Upper lobe of left lung (tissue), 4 donors: ENCODE measurements around the gene GALK2.
A peak's percentile ranks its signal among the peaks of the same experiment; 100 is the strongest.

Experiments used
- EP300 ChIP-seq, 4 donors: sonication (generic); formaldehyde crosslinking; IDR thresholded peaks; one replicate each; pipeline ENCODE4 v1.5.1; 2017; ENCODE audit warnings: antibody characterized with exemption in 4 of 4, control low read depth in 2 of 4
- POLR2A ChIP-seq, 4 donors: fragments of 450-650 bp; IDR thresholded peaks; one replicate each; pipeline ENCODE4 v1.5.1; 2016 to 2017; ENCODE audit warnings: antibody characterized with exemption in 4 of 4, mild to moderate bottlenecking in 2 of 4
- TF ChIP-seq, protein P1 (sequence below), 6 experiments: fragments of 450-650 bp in 4 of 6; fragments of 200-600 bp in 2 of 6; sonication (generic) in 2 of 6; IDR thresholded peaks; one replicate each; pipeline ENCODE4 v1.5.1; 2016 to 2019; ENCODE audit warnings: antibody characterized with exemption in 6 of 6

DNA sequence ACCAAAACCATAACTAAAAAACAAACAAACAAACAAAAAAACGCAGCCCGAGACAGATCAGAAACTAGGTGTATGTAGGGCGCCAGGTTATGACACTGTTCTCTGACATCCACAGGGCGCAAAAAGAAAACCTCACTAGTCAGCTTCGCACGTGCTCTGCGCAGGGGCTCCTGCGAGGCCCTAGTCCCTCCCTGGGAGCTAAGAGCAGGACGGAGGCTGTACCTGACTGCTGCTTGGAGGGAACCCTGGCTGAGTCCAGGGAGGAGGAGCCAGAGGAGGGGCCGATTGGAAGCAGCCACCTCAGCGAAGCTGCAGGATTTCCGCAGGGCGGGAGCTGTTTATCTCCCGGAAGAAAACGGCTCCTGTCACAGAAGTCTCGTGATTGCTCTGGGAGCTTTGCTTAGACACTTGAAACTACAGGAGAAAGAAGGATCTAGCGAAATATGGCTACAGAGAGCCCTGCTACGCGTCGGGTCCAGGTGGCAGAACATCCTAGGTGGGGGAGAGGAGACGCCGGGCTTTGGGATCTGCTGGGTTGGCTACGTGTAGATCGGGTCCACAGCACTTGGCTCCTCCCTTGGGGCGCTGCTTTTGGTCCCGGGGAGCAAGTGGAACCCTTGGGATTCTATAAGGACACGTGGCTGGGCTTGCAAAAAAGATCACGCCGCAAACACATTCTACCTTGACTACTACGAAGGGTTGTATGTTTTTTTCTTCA, at the start of gene GALK2:
- peak in 1 of 4 donors; percentile 5 for TF ChIP-seq EP300 (IDR thresholded peaks at IDR 0.05)
- TF ChIP-seq, protein P1, sequence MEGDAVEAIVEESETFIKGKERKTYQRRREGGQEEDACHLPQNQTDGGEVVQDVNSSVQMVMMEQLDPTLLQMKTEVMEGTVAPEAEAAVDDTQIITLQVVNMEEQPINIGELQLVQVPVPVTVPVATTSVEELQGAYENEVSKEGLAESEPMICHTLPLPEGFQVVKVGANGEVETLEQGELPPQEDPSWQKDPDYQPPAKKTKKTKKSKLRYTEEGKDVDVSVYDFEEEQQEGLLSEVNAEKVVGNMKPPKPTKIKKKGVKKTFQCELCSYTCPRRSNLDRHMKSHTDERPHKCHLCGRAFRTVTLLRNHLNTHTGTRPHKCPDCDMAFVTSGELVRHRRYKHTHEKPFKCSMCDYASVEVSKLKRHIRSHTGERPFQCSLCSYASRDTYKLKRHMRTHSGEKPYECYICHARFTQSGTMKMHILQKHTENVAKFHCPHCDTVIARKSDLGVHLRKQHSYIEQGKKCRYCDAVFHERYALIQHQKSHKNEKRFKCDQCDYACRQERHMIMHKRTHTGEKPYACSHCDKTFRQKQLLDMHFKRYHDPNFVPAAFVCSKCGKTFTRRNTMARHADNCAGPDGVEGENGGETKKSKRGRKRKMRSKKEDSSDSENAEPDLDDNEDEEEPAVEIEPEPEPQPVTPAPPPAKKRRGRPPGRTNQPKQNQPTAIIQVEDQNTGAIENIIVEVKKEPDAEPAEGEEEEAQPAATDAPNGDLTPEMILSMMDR (IDR thresholded peaks at IDR 0.05): no peak
- TF ChIP-seq POLR2A (IDR thresholded peaks at IDR 0.05): peak in 3 of 4 donors; percentile 30 to 67 (median 58)
